ENCODE measurements around the gene DNASE1L1.

DNA sequence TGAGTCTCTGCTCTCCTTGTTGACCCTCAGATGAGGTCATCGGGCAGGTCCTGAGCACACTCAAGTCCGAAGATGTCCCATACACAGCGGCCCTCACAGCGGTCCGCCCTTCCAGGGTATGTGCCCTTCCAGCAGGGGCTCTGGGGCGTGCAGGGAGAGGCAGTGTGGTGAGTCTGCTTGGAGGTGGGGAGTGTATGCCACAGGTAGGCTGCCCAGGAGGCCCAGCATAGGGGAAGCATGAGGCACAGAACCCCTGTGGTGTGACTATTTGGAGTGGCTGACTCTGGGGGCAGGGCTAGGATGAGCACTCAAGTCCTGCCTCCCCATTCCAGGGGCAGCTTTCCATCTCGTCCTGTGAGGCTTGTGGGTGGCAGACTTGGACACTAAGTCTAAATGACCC lies 24.6 kb upstream of the DNASE1L1 start:
- TF ChIP-seq, protein P1, sequence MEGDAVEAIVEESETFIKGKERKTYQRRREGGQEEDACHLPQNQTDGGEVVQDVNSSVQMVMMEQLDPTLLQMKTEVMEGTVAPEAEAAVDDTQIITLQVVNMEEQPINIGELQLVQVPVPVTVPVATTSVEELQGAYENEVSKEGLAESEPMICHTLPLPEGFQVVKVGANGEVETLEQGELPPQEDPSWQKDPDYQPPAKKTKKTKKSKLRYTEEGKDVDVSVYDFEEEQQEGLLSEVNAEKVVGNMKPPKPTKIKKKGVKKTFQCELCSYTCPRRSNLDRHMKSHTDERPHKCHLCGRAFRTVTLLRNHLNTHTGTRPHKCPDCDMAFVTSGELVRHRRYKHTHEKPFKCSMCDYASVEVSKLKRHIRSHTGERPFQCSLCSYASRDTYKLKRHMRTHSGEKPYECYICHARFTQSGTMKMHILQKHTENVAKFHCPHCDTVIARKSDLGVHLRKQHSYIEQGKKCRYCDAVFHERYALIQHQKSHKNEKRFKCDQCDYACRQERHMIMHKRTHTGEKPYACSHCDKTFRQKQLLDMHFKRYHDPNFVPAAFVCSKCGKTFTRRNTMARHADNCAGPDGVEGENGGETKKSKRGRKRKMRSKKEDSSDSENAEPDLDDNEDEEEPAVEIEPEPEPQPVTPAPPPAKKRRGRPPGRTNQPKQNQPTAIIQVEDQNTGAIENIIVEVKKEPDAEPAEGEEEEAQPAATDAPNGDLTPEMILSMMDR (IDR thresholded peaks at IDR 0.05): no peak
- TF ChIP-seq POLR2A (IDR thresholded peaks at IDR 0.05): no peak

All from thyroid gland (tissue), 4 donors.